ENCODE measurements around the gene CDCA7L. TPM values are rescaled to one million over a fixed set of nuclear protein-coding genes. Genes with fewer than 3 reads are reported as not detected.

The CDCA7L gene
- total and polyA plus RNA-seq, 2 of the 13 experiments (the other 11 are each of a cell fraction or from before 2014, with no cell fraction given) = 2.7 to 4.2 TPM

- no peak for DNase-seq (ENCODE audit: low spot score)
- H2AFZ ChIP-seq (ENCODE audit: low read length) = no peak overlapping the region
- H3K27me3 ChIP-seq (ENCODE audit: control insufficient read depth in 1 of 2, insufficient read depth in 2 of 2, low read length in 2 of 2) = no peaks in the 10 kb centered on the region; a peak in 1 of 5 replicates
- no TSS peak for BruUV-seq (replicated peaks)
- in situ Hi-C loops (cut with HindIII; ENCODE audit: extremely low pct_ligation_motif_present, low pct_unique_long_range_greater_than_20kb) (no loop called here), intact Hi-C loops (cut with micrococcal nuclease; ENCODE audit: unreplicated experiment) (no loop called here)
- no peak for FAIRE-seq
- no peaks in the 10 kb centered on the region for H3K79me2 ChIP-seq (ENCODE audit: insufficient read depth, low read length)
- H4K20me1 ChIP-seq (ENCODE audit: insufficient read depth, low read length) = no peaks in the 10 kb centered on the region
- POLR2A ChIA-PET = no interaction called here
- no peaks in the 10 kb centered on the region for H3K4me1 ChIP-seq (ENCODE audit: insufficient read depth, low read length)
- no peak overlapping the region for H3K27ac ChIP-seq (ENCODE audit: extremely low read length, insufficient read depth, low read length)
- WGBS (ENCODE audit: low lambda C conversion rate) = 10% methylated on average over 2 of the region's 2 CpGs
- no peak for ATAC-seq
- TF ChIP-seq KLF13 (CRISPR knock-in tag; IDR thresholded peaks at IDR 0.05) (no peak), NCOA2 (CRISPR knock-in tag; IDR thresholded peaks at IDR 0.05) (no peak), RFX3 (CRISPR knock-in tag; IDR thresholded peaks at IDR 0.05) (no peak), ZNF644 (CRISPR knock-in tag; IDR thresholded peaks at IDR 0.05; ENCODE audit: low read depth) (no peak), ZFAT (CRISPR knock-in tag; conservative IDR thresholded peaks at IDR 0.05) (no peak), ZNF10 (CRISPR knock-in tag; IDR thresholded peaks at IDR 0.05; ENCODE audit: borderline replicate concordance, low read depth) (no peak), ZNF512 (CRISPR knock-in tag; IDR thresholded peaks at IDR 0.05) (no peak), ZBTB2 (CRISPR knock-in tag; IDR thresholded peaks at IDR 0.05; ENCODE audit: low read depth) (no peak), TBX3 (IDR thresholded peaks at IDR 0.05; ENCODE audit: borderline replicate concordance) (no peak), DMTF1 (CRISPR knock-in tag; IDR thresholded peaks at IDR 0.05) (no peak), SCMH1 (CRISPR knock-in tag; IDR thresholded peaks at IDR 0.05; ENCODE audit: borderline replicate concordance) (no peak), NFE2 (CRISPR knock-in tag; IDR thresholded peaks at IDR 0.05) (no peak), REXO4 (CRISPR knock-in tag; IDR thresholded peaks at IDR 0.05; ENCODE audit: borderline replicate concordance) (no peak), NFYC (CRISPR knock-in tag; IDR thresholded peaks at IDR 0.05) (no peak), SETDB1 (CRISPR knock-in tag; IDR thresholded peaks at IDR 0.05; ENCODE audit: borderline replicate concordance) (no peak), ARHGAP35 (CRISPR knock-in tag; IDR thresholded peaks at IDR 0.05; ENCODE audit: borderline replicate concordance) (no peak)
- no peaks in the 10 kb centered on the region for H3K9me3 ChIP-seq (ENCODE audit: low read length)
- CTCF ChIA-PET (ENCODE audit: low intra/inter-chr PET ratio, low total read pairs) = no interaction called here
- no peak overlapping the region for H3K4me3 ChIP-seq (replicated peaks in 1 of 3; ENCODE audit: insufficient read depth in 1 of 3, low read depth in 2 of 3, low read length in 3 of 3)
- H3K4me2 ChIP-seq (ENCODE audit: low read depth, low read length) = no peak overlapping the region
- H3K9ac ChIP-seq (ENCODE audit: insufficient read depth, low read depth, low read length) = no peak overlapping the region
- H3K36me3 ChIP-seq (replicated peaks in 1 of 2; ENCODE audit: control insufficient read depth in 1 of 2, insufficient read depth in 2 of 2, low read length in 2 of 2) = no peaks in the 10 kb centered on the region
Observed at GRCh38 chr7:21923658-21924057, 22.0 kb downstream of the CDCA7L start.
